Loucy (cell line): ENCODE results near the gene LPP.

Source experiments
- EZH2phosphoT487 ChIP-seq: fragments of 200-600 bp; IDR thresholded peaks from 2 replicates; pipeline ENCODE4 v1.6.1; 2018; ENCODE audit warnings: antibody characterized with exemption, mild to moderate bottlenecking, moderate library complexity, borderline replicate concordance
- TF ChIP-seq, protein P1 (sequence below): fragments of 200-600 bp; sonication (generic); conservative IDR thresholded peaks from 2 replicates; pipeline ENCODE4 v1.5.1; 2014; ENCODE audit warnings: mild to moderate bottlenecking, antibody characterized with exemption, low read length

DNA sequence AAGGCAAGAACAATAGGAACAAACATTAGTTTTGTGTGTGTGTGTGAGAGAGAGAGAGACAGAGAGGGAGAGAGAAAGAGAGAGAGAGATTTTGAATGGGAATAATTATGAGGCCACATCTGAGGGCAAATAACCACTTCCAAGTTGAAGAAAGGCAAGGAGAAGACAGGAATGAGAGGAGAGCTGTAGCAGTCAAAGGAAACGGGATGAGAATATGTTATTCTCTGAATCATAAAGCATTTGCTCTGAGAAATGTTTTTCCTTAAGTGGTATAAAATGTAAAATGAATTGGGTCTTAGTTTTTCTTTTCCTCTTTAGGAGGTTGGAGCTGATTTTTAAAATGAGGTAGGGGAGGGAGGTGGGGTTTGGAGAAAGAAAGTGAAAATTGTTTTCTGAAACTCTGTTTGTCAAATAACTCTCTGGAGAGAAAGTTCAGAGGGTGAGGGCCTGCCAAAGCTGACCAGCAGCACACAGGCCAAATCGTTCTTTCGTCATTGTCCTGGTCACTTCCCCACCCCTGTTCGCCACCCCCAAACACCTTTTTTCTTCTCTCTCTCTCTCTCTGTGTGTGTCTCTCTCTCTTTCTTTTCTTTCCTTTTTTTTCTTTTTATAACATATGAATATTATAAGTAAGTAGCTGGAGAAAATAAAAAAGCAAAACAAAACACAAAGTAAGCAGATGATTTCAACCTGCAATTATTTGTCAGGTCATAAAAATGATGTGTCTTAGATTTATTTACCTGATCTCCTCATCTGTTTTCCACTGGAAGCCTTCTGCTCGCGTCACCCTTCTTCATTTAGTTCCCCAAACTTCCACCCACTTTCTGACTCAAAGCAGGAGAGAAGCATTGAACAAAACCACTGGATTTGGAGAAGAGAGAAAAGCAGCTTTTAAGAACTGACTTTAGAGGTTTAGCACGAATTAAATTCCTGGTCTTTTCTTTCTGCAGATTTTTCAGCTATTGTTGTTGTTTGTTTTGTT is 110.6 kb downstream of the LPP start:
- TF ChIP-seq, protein P1, sequence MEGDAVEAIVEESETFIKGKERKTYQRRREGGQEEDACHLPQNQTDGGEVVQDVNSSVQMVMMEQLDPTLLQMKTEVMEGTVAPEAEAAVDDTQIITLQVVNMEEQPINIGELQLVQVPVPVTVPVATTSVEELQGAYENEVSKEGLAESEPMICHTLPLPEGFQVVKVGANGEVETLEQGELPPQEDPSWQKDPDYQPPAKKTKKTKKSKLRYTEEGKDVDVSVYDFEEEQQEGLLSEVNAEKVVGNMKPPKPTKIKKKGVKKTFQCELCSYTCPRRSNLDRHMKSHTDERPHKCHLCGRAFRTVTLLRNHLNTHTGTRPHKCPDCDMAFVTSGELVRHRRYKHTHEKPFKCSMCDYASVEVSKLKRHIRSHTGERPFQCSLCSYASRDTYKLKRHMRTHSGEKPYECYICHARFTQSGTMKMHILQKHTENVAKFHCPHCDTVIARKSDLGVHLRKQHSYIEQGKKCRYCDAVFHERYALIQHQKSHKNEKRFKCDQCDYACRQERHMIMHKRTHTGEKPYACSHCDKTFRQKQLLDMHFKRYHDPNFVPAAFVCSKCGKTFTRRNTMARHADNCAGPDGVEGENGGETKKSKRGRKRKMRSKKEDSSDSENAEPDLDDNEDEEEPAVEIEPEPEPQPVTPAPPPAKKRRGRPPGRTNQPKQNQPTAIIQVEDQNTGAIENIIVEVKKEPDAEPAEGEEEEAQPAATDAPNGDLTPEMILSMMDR = no peak
- no peak for TF ChIP-seq EZH2phosphoT487
